GM19395 (cell line): ENCODE results near the gene SLC24A1.
"Not testable (repeated sequence)": the region's sequence is repeated elsewhere in the genome, so short reads cannot be mapped to it uniquely, and the experiment has no call there.

Source experiments
- ATAC-seq: cut with Tn5 transposase; IDR thresholded peaks from one replicate; pipeline ENCODE4 v1.9.1; 2021; ENCODE audit warnings: mild to moderate bottlenecking, moderate library complexity; ENCODE audit not compliant: unreplicated experiment

Gene SLC24A1

GRCh38 chr15:65615887-65616286 lies 5.9 kb upstream of the SLC24A1 start:
- ATAC-seq = not testable (repeated sequence)

GRCh38 chr15:65618560-65619109 lies 3.1 kb upstream of the SLC24A1 start:
- no peak for ATAC-seq

- ATAC-seq = no peak
These were observed 2.0 kb upstream of the SLC24A1 start for GRCh38 chr15:65619626-65620290.

- no peak for ATAC-seq
These were observed 905 bp upstream of the SLC24A1 start for GRCh38 chr15:65620833-65621232.

- ATAC-seq = no peak
These were observed 1.4 kb downstream of the SLC24A1 start for GRCh38 chr15:65623103-65623502.

- ATAC-seq = no peak
These were observed 5.1 kb downstream of the SLC24A1 start for GRCh38 chr15:65626856-65627255.

- ATAC-seq = no peak
These were observed 7.8 kb downstream of the SLC24A1 start for GRCh38 chr15:65629548-65629947.

- peak; percentile 74 for ATAC-seq
These were observed 9.0 kb downstream of the SLC24A1 start for GRCh38 chr15:65630760-65631159.

GRCh38 chr15:65631503-65631902 lies 9.8 kb downstream of the SLC24A1 start:
- no peak for ATAC-seq

- no peak for ATAC-seq
These were observed 11.1 kb downstream of the SLC24A1 start for GRCh38 chr15:65632780-65633375.

GRCh38 chr15:65633752-65634151 lies 12.0 kb downstream of the SLC24A1 start:
- no peak for ATAC-seq

- ATAC-seq = no peak
These were observed 12.6 kb downstream of the SLC24A1 start for GRCh38 chr15:65634356-65634755.

GRCh38 chr15:65638109-65638508 lies 16.4 kb downstream of the SLC24A1 start:
- ATAC-seq = no peak

- ATAC-seq = no peak
These were observed 16.9 kb downstream of the SLC24A1 start for GRCh38 chr15:65638681-65639089.

- no peak for ATAC-seq
These were observed 17.8 kb downstream of the SLC24A1 start for GRCh38 chr15:65639509-65639908.

- no peak for ATAC-seq
These were observed 20.2 kb downstream of the SLC24A1 start for GRCh38 chr15:65641768-65642475.

GRCh38 chr15:65642594-65642993 lies 20.9 kb downstream of the SLC24A1 start:
- no peak for ATAC-seq

GRCh38 chr15:65644282-65644681 lies 22.5 kb downstream of the SLC24A1 start:
- no peak for ATAC-seq

GRCh38 chr15:65645392-65645791 lies 23.7 kb downstream of the SLC24A1 start:
- ATAC-seq = no peak

- no peak for ATAC-seq
These were observed 24.7 kb downstream of the SLC24A1 start for GRCh38 chr15:65646486-65646885.

GRCh38 chr15:65650312-65651041 lies 28.7 kb downstream of the SLC24A1 start:
- no peak for ATAC-seq
